ENCODE results near the gene CTXND2.

DNA sequence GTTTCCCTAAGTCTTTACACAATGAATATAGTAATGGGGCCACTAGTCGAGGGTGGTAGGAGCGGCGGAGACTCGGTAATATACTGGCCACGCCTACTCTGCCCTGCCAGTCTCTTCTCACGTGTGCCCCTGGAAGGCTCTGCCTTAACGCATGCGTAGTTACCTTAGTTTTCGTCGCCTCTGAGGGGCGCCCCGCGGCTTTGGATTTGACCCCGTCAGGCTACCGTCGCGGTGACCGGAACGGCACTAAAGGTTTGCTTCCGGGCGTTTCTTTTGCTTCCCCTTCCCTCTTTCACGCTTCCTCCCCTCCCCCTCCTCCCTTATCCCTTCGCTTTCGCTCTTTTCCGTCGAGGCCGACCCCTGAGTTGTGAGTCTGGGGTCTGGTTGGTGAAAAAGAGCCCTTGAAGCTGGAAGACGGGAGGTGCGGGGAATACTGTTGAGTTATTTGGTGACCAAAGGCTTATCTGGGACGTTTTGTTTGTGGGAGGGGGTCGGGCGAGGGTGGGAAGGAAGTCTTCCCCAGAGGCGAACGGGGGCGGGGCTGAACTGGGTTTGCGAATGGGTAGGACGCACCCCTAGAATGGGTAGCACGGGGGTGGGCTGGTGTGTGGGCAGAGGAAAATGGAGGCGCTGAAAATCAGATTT lies 39.3 kb downstream of the CTXND2 start, which contains the start of gene SETDB1:
- TF ChIP-seq, protein P1, sequence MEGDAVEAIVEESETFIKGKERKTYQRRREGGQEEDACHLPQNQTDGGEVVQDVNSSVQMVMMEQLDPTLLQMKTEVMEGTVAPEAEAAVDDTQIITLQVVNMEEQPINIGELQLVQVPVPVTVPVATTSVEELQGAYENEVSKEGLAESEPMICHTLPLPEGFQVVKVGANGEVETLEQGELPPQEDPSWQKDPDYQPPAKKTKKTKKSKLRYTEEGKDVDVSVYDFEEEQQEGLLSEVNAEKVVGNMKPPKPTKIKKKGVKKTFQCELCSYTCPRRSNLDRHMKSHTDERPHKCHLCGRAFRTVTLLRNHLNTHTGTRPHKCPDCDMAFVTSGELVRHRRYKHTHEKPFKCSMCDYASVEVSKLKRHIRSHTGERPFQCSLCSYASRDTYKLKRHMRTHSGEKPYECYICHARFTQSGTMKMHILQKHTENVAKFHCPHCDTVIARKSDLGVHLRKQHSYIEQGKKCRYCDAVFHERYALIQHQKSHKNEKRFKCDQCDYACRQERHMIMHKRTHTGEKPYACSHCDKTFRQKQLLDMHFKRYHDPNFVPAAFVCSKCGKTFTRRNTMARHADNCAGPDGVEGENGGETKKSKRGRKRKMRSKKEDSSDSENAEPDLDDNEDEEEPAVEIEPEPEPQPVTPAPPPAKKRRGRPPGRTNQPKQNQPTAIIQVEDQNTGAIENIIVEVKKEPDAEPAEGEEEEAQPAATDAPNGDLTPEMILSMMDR (IDR thresholded peaks at IDR 0.05; ENCODE audit: insufficient read depth, low read length, poor library complexity, severe bottlenecking) = no peak
- no peak for TF ChIP-seq EZH2phosphoT487 (conservative IDR thresholded peaks at IDR 0.05; ENCODE audit: low read length)

Data from SU-DHL-6 (cell line).